GM23338 (cell line): ENCODE measurements around the gene ZNF230. TPM values are rescaled to one million over a fixed set of nuclear protein-coding genes. Genes with fewer than 3 reads are reported as not detected.

ENCODE experiments used
- ATAC-seq: fragments of 200-7000 bp; cut with Tn5 transposase; 3 replicates; pipeline ENCODE4 v1.9.1; 2020
- DNase-seq: peaks from one replicate; pipeline ENCODE4 v3.0.0-alpha.2; 2015; ENCODE audit warnings: low spot score
- H2AFZ ChIP-seq: fragments of 200-600 bp; sonication (generic); 2 replicates; pipeline ENCODE4 v1.8.0; 2016; ENCODE audit warnings: antibody characterized with exemption, mild to moderate bottlenecking, moderate library complexity
- H3F3A ChIP-seq: fragments of 200-600 bp; sonication (generic); replicated peaks from 2 replicates; pipeline ENCODE4 v1.8.0; 2017; ENCODE audit warnings: antibody characterized with exemption, mixed run types, low read depth
- H3K27ac ChIP-seq: fragments of 200-600 bp; sonication (generic); 2 replicates; pipeline ENCODE4 v1.6.1; 2016; ENCODE audit warnings: low read depth
- H3K27me3 ChIP-seq: fragments of 200-600 bp; sonication (generic); 2 replicates; pipeline ENCODE4 v1.8.0; 2016; ENCODE audit warnings: mild to moderate bottlenecking, mixed run types, moderate library complexity; ENCODE audit not compliant: insufficient read depth
- H3K36me3 ChIP-seq: fragments of 200-600 bp; sonication (generic); 2 replicates; pipeline ENCODE4 v1.8.0; 2016; ENCODE audit warnings: mild to moderate bottlenecking; ENCODE audit not compliant: insufficient read depth
- H3K4me1 ChIP-seq: fragments of 200-600 bp; sonication (generic); 2 replicates; pipeline ENCODE4 v1.8.0; 2016; ENCODE audit warnings: mild to moderate bottlenecking, moderate library complexity; ENCODE audit not compliant: insufficient read depth
- H3K4me2 ChIP-seq: fragments of 200-600 bp; sonication (generic); 2 replicates; pipeline ENCODE4 v1.7.1; 2017; ENCODE audit warnings: mixed run types
- H3K4me3 ChIP-seq: fragments of 200-600 bp; sonication (generic); 2 replicates; pipeline ENCODE4 v1.6.1; 2016; ENCODE audit warnings: mixed run types
- H3K79me2 ChIP-seq: fragments of 200-600 bp; sonication (generic); replicated peaks from 2 replicates; pipeline ENCODE4 v1.8.0; 2017; ENCODE audit warnings: mild to moderate bottlenecking; ENCODE audit not compliant: insufficient read depth
- H3K9me2 ChIP-seq: fragments of 200-600 bp; sonication (generic); 2 replicates; pipeline ENCODE4 v1.8.0; 2017; ENCODE audit not compliant: insufficient read depth
- H4K20me1 ChIP-seq: fragments of 200-600 bp; sonication (generic); replicated peaks from 2 replicates; pipeline ENCODE4 v1.8.0; 2017; ENCODE audit warnings: mild to moderate bottlenecking; ENCODE audit not compliant: insufficient read depth
- H3K27ac Mint-ChIP-seq: 2 replicates; pipeline ENCODE4 v1.8.0; 2020; ENCODE audit warnings: inconsistent platforms, mild to moderate bottlenecking, moderate library complexity, mixed read lengths
- H3K27me3 Mint-ChIP-seq: 3 replicates; pipeline ENCODE4 v1.8.0; 2022; ENCODE audit warnings: low read depth, mild to moderate bottlenecking, moderate library complexity, mixed read lengths, inconsistent platforms; ENCODE audit not compliant: insufficient read depth, poor library complexity
- H3K36me3 Mint-ChIP-seq: 3 replicates; pipeline ENCODE4 v1.8.0; 2021; ENCODE audit warnings: low read depth, mild to moderate bottlenecking, inconsistent platforms, moderate library complexity, mixed read lengths
- H3K4me1 Mint-ChIP-seq: 3 replicates; pipeline ENCODE4 v1.8.0; 2020; ENCODE audit warnings: mild to moderate bottlenecking, inconsistent platforms, mixed read lengths
- H3K4me3 Mint-ChIP-seq: 3 replicates; pipeline ENCODE4 v1.8.0; 2021; ENCODE audit warnings: moderate library complexity, mild to moderate bottlenecking, inconsistent platforms, mixed read lengths
- H3K9me3 Mint-ChIP-seq: 3 replicates; pipeline ENCODE4 v1.8.0; 2020; ENCODE audit warnings: moderate library complexity, mild to moderate bottlenecking, inconsistent platforms, mixed read lengths
- CREB1 ChIP-seq: fragments of 250-450 bp; sonication (Bioruptor Pico); IDR thresholded peaks from 2 replicates; pipeline ENCODE4 v1.5.0; 2020; ENCODE audit warnings: low read depth, mild to moderate bottlenecking, moderate library complexity
- ETS1 ChIP-seq: IDR thresholded peaks from 2 replicates; pipeline ENCODE4 v1.6.1; 2016; ENCODE audit warnings: antibody characterized with exemption
- EZH2 ChIP-seq: fragments of 200-600 bp; sonication (generic); IDR thresholded peaks from one replicate; pipeline ENCODE4 v1.8.0; 2017; ENCODE audit warnings: antibody characterized with exemption, mild to moderate bottlenecking, low read depth; ENCODE audit not compliant: unreplicated experiment
- JUNB ChIP-seq: IDR thresholded peaks from one replicate; pipeline ENCODE4 v1.6.1; 2016; ENCODE audit warnings: antibody characterized with exemption; ENCODE audit not compliant: unreplicated experiment
- NANOG ChIP-seq: IDR thresholded peaks from 2 replicates; pipeline ENCODE4 v1.6.1; 2016; ENCODE audit warnings: antibody characterized with exemption, borderline replicate concordance
- POLR2AphosphoS5 ChIP-seq: IDR thresholded peaks from 2 replicates; pipeline ENCODE4 v1.6.1; 2016; ENCODE audit warnings: antibody characterized with exemption, low read depth
- STAT1 ChIP-seq: IDR thresholded peaks from one replicate; pipeline ENCODE4 v1.6.1; 2016; ENCODE audit warnings: antibody characterized with exemption; ENCODE audit not compliant: unreplicated experiment
- ZNF331 ChIP-seq: fragments of 250-450 bp; sonication (Bioruptor Pico); IDR thresholded peaks from 2 replicates; pipeline ENCODE4 v1.5.0; 2020; ENCODE audit warnings: low read depth, mild to moderate bottlenecking, moderate library complexity
- polyA plus RNA-seq: library from polyadenylated mRNA; unstranded; fragments of >200 nt; fragmentation: Nextera tagmentation; extraction: Ambion mirVana; gene quantifications from 2 replicates; pipeline ENCODE4 v1.2.1, GENCODE V29; 2016
- total RNA-seq: library from RNA; depleted of rRNA; stranded (reverse); fragments of >200 nt; shearing (Covaris generic); gene quantifications from 2 replicates; pipeline ENCODE4 v1.2.3, GENCODE V29; 2014

The ZNF230 gene
- total and polyA plus RNA-seq, 2 experiments from 2014 or later, result 1.8 to 2.2 TPM

DNA sequence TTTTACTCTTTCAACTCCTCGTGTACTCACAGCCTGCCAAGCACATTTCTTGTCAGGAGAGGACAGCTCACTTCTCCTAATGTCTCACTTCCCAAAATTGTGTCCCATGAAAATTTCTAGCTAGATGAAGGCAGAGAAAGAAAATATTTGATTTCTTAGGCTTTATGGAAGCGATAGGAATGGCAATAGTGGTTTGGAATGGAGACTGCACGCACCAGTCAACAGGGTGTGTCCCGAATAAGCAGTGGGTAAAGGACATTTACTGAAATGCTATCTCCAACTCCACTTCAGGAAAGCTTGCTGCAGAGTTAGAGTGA is 22.1 kb downstream of the ZNF230 start:
- no peaks in the 10 kb centered on the region for H3K4me1 ChIP-seq
- TF ChIP-seq NANOG (no peak), CREB1 (no peak), ETS1 (no peak), EZH2 (no peak), JUNB (no peak), POLR2AphosphoS5 (no peak), ZNF331 (CRISPR knock-in tag) (no peak)
- Mint-ChIP-seq H3K4me3 (peak overlapping the region; percentile 99), H3K4me1 (peaks cover 7% of the 10 kb centered on the region; the same call in 2 of the 3 replicates), H3K27me3 (peaks cover 6% of the 10 kb centered on the region), H3K36me3 (peaks cover 32% of the 10 kb centered on the region), H3K9me3 (peaks cover 8% of the 10 kb centered on the region), H3K27ac (peak overlapping the region; percentile 98)
- H3K4me2 ChIP-seq, result peak overlapping the region; percentile 77
- peaks cover 6% of the 10 kb centered on the region; the same call in 1 of the 2 replicates for H3K79me2 ChIP-seq
- ATAC-seq, result no peak
- H3K27me3 ChIP-seq, result no peaks in the 10 kb centered on the region
- no peaks in the 10 kb centered on the region for H3F3A ChIP-seq
- H3K36me3 ChIP-seq, result peaks cover 18% of the 10 kb centered on the region
- H3K4me3 ChIP-seq, result peak overlapping the region; percentile 67
- no peak for DNase-seq
- no peak overlapping the region for H3K27ac ChIP-seq
- H2AFZ ChIP-seq, result peak overlapping the region; percentile 96
- H4K20me1 ChIP-seq, result no peaks in the 10 kb centered on the region
- H3K9me2 ChIP-seq, result no peaks in the 10 kb centered on the region

GRCh38 chr19:44025217-44025936 is 22.6 kb downstream of the ZNF230 start, which contains the start of gene ZNF222:
ZNF222 (plus strand) TSS chr19:44025379; CDS start chr19:44025437, 58 bp downstream.
- Histone ChIP-seq H3K4me2 (peak within 1 kb of the TSS; percentile 77), H3F3A (no peaks in the 10 kb centered on the region), H3K4me3 (peak within 1 kb of the TSS; percentile 67), H3K9me2 (no peaks in the 10 kb centered on the region), H3K4me1 (no peaks in the 10 kb centered on the region), H3K27me3 (no peaks in the 10 kb centered on the region), H3K79me2 (peaks cover 6% of the 10 kb centered on the region; the same call in 1 of the 2 replicates), H2AFZ (peak within 1 kb of the TSS; percentile 96), H3K36me3 (peaks cover 21% of the 10 kb centered on the region), H4K20me1 (no peaks in the 10 kb centered on the region), H3K27ac (no peak within 1 kb of the TSS)
- Mint-ChIP-seq H3K27me3 (peaks cover 6% of the 10 kb centered on the region), H3K36me3 (peaks cover 37% of the 10 kb centered on the region), H3K9me3 (peaks cover 12% of the 10 kb centered on the region), H3K27ac (peak within 1 kb of the TSS; percentile 98), H3K4me3 (peak within 1 kb of the TSS; percentile 99), H3K4me1 (peaks cover 7% of the 10 kb centered on the region; the same call in 2 of the 3 replicates)
- DNase-seq, result peak; percentile 91
- ATAC-seq, result peak; percentile 100
- TF ChIP-seq ZNF331 (CRISPR knock-in tag) (no peak), CREB1 (peak; percentile 85), ETS1 (peak; percentile 89), POLR2AphosphoS5 (peak; percentile 73; the same call in 1 of the 2 replicates), STAT1 (no peak), NANOG (no peak)
